ENCODE data around the gene CACNG4. TPM values are rescaled to one million over a fixed set of nuclear protein-coding genes. Genes with fewer than 3 reads are reported as not detected.

CACNG4 gene
- polyA plus RNA-seq, 1 experiment, result 0.25 TPM

DNA sequence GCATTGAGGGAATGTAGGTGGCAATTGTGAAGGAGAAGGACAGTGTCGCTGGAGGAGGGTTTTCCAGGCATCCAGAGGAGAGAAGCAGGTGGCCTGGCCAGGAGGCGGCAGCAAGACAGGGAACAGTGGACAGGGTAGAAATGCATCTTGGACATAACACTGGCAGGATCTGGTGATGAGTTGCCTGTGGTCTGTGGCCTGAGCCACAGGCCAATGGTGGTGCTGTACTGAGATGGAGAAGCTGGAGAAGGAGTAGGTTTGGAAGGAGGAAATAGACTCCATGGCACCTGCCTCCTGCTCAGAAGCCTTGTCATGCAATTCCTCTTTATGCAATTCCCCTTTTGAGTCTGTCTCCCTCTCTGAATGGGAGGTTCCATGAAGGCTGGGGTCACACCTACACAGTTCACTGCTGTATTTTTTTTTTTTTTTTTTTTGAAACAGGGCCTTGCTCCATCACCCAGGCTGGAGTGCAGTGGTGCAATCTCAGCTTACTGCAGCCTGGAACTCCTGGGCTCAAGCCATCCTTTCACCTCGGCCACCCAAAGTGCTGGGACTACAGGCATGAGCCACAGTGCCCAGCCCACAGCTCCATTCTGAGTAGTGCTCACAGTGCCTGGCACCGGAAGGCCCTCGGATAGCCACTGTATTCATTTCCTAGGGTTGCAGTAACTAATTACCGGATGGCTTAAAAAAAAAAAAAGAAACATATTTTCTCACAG lies 13.5 kb upstream of the CACNG4 start:
- Histone ChIP-seq H3K27ac (ENCODE audit: low read depth, low read length) (peak overlapping the region; percentile 91), H3K27me3 (ENCODE audit: control insufficient read depth, insufficient read depth, low read length) (peaks cover 7% of the 10 kb centered on the region), H3K9me3 (ENCODE audit: control insufficient read depth, insufficient read depth, low read length) (peaks cover 6% of the 10 kb centered on the region), H3K4me3 (ENCODE audit: low read depth, low read length) (no peak overlapping the region)
- DNase-seq (ENCODE audit: low read depth, low spot score), result no peak
- POLR2A ChIA-PET, result interaction anchor here (0.8 kb wide), 1 partner anchor 23 kb away, joined by 5 read pairs; no protein-coding TSS in a partner anchor
- TF ChIP-seq, protein P1, sequence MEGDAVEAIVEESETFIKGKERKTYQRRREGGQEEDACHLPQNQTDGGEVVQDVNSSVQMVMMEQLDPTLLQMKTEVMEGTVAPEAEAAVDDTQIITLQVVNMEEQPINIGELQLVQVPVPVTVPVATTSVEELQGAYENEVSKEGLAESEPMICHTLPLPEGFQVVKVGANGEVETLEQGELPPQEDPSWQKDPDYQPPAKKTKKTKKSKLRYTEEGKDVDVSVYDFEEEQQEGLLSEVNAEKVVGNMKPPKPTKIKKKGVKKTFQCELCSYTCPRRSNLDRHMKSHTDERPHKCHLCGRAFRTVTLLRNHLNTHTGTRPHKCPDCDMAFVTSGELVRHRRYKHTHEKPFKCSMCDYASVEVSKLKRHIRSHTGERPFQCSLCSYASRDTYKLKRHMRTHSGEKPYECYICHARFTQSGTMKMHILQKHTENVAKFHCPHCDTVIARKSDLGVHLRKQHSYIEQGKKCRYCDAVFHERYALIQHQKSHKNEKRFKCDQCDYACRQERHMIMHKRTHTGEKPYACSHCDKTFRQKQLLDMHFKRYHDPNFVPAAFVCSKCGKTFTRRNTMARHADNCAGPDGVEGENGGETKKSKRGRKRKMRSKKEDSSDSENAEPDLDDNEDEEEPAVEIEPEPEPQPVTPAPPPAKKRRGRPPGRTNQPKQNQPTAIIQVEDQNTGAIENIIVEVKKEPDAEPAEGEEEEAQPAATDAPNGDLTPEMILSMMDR (IDR thresholded peaks at IDR 0.05; ENCODE audit: low read depth, low read length), result no peak
- CTCF ChIA-PET, result interaction anchor here (1.0 kb wide), 1 partner anchor 237 kb away, joined by 3 read pairs; no protein-coding TSS in a partner anchor

DNA sequence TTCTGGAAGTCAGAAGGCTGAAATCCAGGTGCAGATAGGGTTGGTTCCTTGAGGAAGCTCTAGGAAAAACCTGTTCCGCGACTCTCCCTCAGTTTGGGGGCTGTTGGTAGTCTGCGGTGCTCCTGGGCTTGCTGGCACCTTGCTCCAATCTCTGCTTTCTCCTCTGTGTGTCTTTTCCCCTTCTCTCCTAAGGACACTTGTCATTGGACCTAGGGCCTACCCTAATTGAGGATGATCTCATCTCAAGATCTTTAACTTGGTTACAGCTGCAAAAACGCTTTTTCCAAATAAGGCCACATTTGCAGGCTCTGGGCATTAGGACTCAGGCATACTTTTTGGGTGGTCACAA lies 12.9 kb upstream of the CACNG4 start:
- ChIA-PET POLR2A (interaction anchor here (0.8 kb wide), 1 partner anchor 22 kb away, joined by 5 read pairs; no protein-coding TSS in a partner anchor), CTCF (no interaction called here)
- Histone ChIP-seq H3K9me3 (ENCODE audit: control insufficient read depth, insufficient read depth, low read length) (peaks cover 6% of the 10 kb centered on the region), H3K4me3 (ENCODE audit: low read depth, low read length) (no peak overlapping the region), H3K27me3 (ENCODE audit: control insufficient read depth, insufficient read depth, low read length) (peaks cover 3% of the 10 kb centered on the region), H3K27ac (ENCODE audit: low read depth, low read length) (peak overlapping the region; percentile 91)
- DNase-seq (ENCODE audit: low read depth, low spot score), result no peak
- TF ChIP-seq, protein P1 (IDR thresholded peaks at IDR 0.05; ENCODE audit: low read depth, low read length), result no peak

DNA sequence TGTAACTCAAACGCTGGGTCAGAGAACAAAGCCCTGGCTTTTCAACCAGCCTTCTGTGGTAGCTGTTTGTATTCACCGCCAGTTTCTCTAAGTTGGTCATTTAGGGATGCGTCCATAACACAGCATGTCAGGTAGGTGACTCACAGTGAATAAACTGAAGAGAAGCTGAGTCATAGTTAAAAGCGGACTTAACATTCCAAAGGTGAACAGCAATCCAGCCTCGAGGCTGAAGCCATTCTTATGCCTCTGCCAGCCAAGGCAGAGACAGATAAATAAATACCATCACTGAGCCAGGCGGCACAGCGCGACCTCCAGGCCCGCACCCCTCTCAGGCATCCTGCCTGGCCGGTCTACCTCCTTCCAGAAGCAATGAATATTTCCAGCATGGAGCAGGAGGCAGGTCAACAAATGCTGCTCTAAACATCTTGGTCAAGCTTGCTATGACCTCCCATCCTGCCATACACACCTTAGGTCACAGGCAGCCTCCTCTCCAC lies 12.4 kb upstream of the CACNG4 start:
- POLR2A ChIA-PET, result interaction anchor here (0.8 to 0.9 kb wide), 2 partner anchors 22 to 47 kb away, joined by 3 to 5 read pairs; no protein-coding TSS in a partner anchor
- H3K27ac ChIP-seq (ENCODE audit: low read depth, low read length), result peak overlapping the region; percentile 91
- CTCF ChIA-PET, result no interaction called here
- H3K9me3 ChIP-seq (ENCODE audit: control insufficient read depth, insufficient read depth, low read length), result peaks cover 6% of the 10 kb centered on the region
- peak overlapping the region; percentile 12; the same call in 1 of the 2 replicates for H3K4me3 ChIP-seq (ENCODE audit: low read depth, low read length)
- peaks cover 3% of the 10 kb centered on the region for H3K27me3 ChIP-seq (ENCODE audit: control insufficient read depth, insufficient read depth, low read length)
- TF ChIP-seq, protein P1 (IDR thresholded peaks at IDR 0.05; ENCODE audit: low read depth, low read length), result no peak
- peak; percentile 88 for DNase-seq (ENCODE audit: low read depth, low spot score)

DNA sequence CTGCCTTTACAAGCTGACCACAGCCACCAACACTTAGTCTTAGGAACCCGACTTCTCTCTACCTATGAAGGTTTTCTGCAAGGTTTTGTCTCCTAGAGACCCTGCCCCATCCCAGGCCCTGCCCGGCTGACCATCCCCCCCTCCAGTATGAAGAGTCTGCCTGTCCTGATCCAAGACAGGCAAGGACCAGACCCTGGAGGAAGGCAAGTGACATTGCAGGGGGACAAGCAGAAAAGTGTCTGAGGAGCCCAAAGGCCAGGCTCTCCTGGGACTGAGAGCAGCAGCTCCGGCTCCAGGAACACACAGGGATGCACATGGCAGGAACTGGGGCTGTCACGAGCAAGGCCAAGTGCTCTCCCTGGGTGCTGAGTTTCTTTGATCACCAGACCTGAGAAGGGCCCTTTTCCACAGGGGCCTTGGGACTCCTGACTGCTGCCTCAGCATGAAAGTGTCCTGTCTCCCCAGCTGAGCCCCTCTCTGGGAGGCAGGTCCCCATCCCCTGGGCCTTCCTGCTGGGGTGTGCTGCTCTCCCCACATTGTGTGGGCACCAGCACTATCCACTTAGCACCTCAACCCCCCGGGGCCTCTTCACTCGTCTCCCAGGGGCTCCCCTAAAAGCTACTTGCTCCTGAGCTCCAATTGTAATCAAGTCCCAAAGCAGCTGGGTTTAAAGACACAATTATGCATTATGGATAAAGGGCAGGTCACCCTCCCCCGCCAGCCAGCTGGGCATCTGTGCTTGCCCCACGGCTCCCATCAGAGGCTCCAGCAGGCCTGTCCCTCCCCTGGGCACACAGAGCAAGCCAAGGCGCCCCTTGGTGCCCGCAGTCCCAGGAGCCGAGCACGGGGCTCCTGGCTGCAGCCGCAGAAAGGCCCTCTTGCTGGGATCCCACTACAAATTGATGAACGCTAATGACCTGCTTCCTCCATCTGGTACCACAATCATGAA lies 11.6 kb upstream of the CACNG4 start:
- H3K4me3 ChIP-seq (ENCODE audit: low read depth, low read length), result no peak overlapping the region
- peak overlapping the region; percentile 91 for H3K27ac ChIP-seq (ENCODE audit: low read depth, low read length)
- ChIA-PET CTCF (no interaction called here), POLR2A (interaction anchor here (0.9 kb wide), 1 partner anchor 48 kb away, joined by 3 read pairs; no protein-coding TSS in a partner anchor)
- H3K27me3 ChIP-seq (ENCODE audit: control insufficient read depth, insufficient read depth, low read length), result no peaks in the 10 kb centered on the region
- peaks cover 6% of the 10 kb centered on the region for H3K9me3 ChIP-seq (ENCODE audit: control insufficient read depth, insufficient read depth, low read length)
- TF ChIP-seq, protein P1 (IDR thresholded peaks at IDR 0.05; ENCODE audit: low read depth, low read length), result no peak
- no peak for DNase-seq (ENCODE audit: low read depth, low spot score)
